ENCODE results near the gene CELF1.

GRCh38 chr11:47448566-47449427 lies 104.1 kb downstream of the CELF1 start, which contains the start of gene RAPSN:
- no peak for TF ChIP-seq SP1 (CRISPR knock-in tag; IDR thresholded peaks at IDR 0.05)
- no peak for TF ChIP-seq HDAC1 (IDR thresholded peaks at IDR 0.05)
